IPS DF 4.7 (cell line): ENCODE results near the gene MTA3.
"Not testable (repeated sequence)": the region's sequence is repeated elsewhere in the genome, so short reads cannot be mapped to it uniquely, and the experiment has no call there.

ENCODE experiments used
- DNase-seq: peaks from one replicate; pipeline ENCODE4 v3.0.0-alpha.2; 2013; ENCODE audit warnings: low spot score; ENCODE audit errors: extremely low read depth

The MTA3 gene

GRCh38 chr2:42731316-42731715 lies 162.9 kb downstream of the MTA3 start:
- not testable (repeated sequence) for DNase-seq

- no peak for DNase-seq
Observed at GRCh38 chr2:42733852-42734251, 165.4 kb downstream of the MTA3 start.

- no peak for DNase-seq
Observed at GRCh38 chr2:42736598-42737322, 168.3 kb downstream of the MTA3 start.

- no peak for DNase-seq
Observed at GRCh38 chr2:42741140-42741539, 172.7 kb downstream of the MTA3 start.

- DNase-seq = no peak
Observed at GRCh38 chr2:42742740-42743658, 174.6 kb downstream of the MTA3 start.

GRCh38 chr2:42743659-42743990 lies 175.2 kb downstream of the MTA3 start:
- no peak for DNase-seq

- no peak for DNase-seq
Observed at GRCh38 chr2:42744545-42745082, 176.2 kb downstream of the MTA3 start.

GRCh38 chr2:42747422-42747821 lies 179.0 kb downstream of the MTA3 start:
- no peak for DNase-seq

GRCh38 chr2:42748840-42749239 lies 180.4 kb downstream of the MTA3 start:
- DNase-seq = no peak

GRCh38 chr2:42752314-42752713 lies 183.9 kb downstream of the MTA3 start:
- DNase-seq = no peak

- no peak for DNase-seq
Observed at GRCh38 chr2:42752816-42753813, 184.7 kb downstream of the MTA3 start.

- no peak for DNase-seq
Observed at GRCh38 chr2:42754021-42754775, 185.8 kb downstream of the MTA3 start.

GRCh38 chr2:42754776-42755140 lies 186.3 kb downstream of the MTA3 start:
- DNase-seq = no peak

- no peak for DNase-seq
Observed at GRCh38 chr2:42755191-42755880, 186.9 kb downstream of the MTA3 start.

GRCh38 chr2:42756150-42756775 lies 187.8 kb downstream of the MTA3 start:
- no peak for DNase-seq

GRCh38 chr2:42756966-42757513 lies 188.6 kb downstream of the MTA3 start:
- no peak for DNase-seq

GRCh38 chr2:42757981-42758740 lies 189.7 kb downstream of the MTA3 start:
- no peak for DNase-seq

- no peak for DNase-seq
Observed at GRCh38 chr2:42758751-42759150, 190.3 kb downstream of the MTA3 start.
